ENCODE data around the gene COX6A2.

Gene COX6A2

GRCh38 chr16:31407406-31407805 lies 20.8 kb downstream of the COX6A2 start:
- Histone ChIP-seq H3K4me1 (ENCODE audit: control insufficient read depth, insufficient read depth, low read length) (no peaks in the 10 kb centered on the region), H3K4me3 (ENCODE audit: low read length) (no peak overlapping the region), H3K9ac (ENCODE audit: low read length) (no peak overlapping the region), H3K27ac (ENCODE audit: low read depth, low read length) (no peak overlapping the region), H3K27me3 (ENCODE audit: control insufficient read depth, insufficient read depth, low read length) (peaks cover 3% of the 10 kb centered on the region), H3K36me3 (ENCODE audit: control insufficient read depth, insufficient read depth, low read length) (no peaks in the 10 kb centered on the region)

- Histone ChIP-seq H3K36me3 (ENCODE audit: control insufficient read depth, insufficient read depth, low read length) (no peaks in the 10 kb centered on the region), H3K27ac (ENCODE audit: low read depth, low read length) (no peak overlapping the region), H3K4me3 (ENCODE audit: low read length) (no peak overlapping the region), H3K4me1 (ENCODE audit: control insufficient read depth, insufficient read depth, low read length) (no peaks in the 10 kb centered on the region), H3K27me3 (ENCODE audit: control insufficient read depth, insufficient read depth, low read length) (peaks cover 3% of the 10 kb centered on the region), H3K9ac (ENCODE audit: low read length) (no peak overlapping the region)
Measured at GRCh38 chr16:31404353-31405064, 23.7 kb downstream of the COX6A2 start.

- no peak overlapping the region for H3K27ac ChIP-seq (ENCODE audit: low read depth, low read length)
- no peaks in the 10 kb centered on the region for H3K36me3 ChIP-seq (ENCODE audit: control insufficient read depth, insufficient read depth, low read length)
- H3K4me1 ChIP-seq (ENCODE audit: control insufficient read depth, insufficient read depth, low read length): no peaks in the 10 kb centered on the region
- H3K4me3 ChIP-seq (ENCODE audit: low read length): no peak overlapping the region
- H3K27me3 ChIP-seq (ENCODE audit: control insufficient read depth, insufficient read depth, low read length): peaks cover 3% of the 10 kb centered on the region
- no peak overlapping the region for H3K9ac ChIP-seq (ENCODE audit: low read length)
Measured at GRCh38 chr16:31403590-31404352, 24.4 kb downstream of the COX6A2 start.

GRCh38 chr16:31402687-31403086 lies 25.5 kb downstream of the COX6A2 start:
- Histone ChIP-seq H3K27me3 (ENCODE audit: control insufficient read depth, insufficient read depth, low read length) (no peaks in the 10 kb centered on the region), H3K27ac (ENCODE audit: low read depth, low read length) (no peak overlapping the region), H3K36me3 (ENCODE audit: control insufficient read depth, insufficient read depth, low read length) (no peaks in the 10 kb centered on the region), H3K9ac (ENCODE audit: low read length) (no peak overlapping the region), H3K4me1 (ENCODE audit: control insufficient read depth, insufficient read depth, low read length) (no peaks in the 10 kb centered on the region), H3K4me3 (ENCODE audit: low read length) (no peak overlapping the region)

GRCh38 chr16:31401436-31401835 lies 26.7 kb downstream of the COX6A2 start:
- Histone ChIP-seq H3K9ac (ENCODE audit: low read length) (no peak overlapping the region), H3K27me3 (ENCODE audit: control insufficient read depth, insufficient read depth, low read length) (peaks cover 3% of the 10 kb centered on the region), H3K36me3 (ENCODE audit: control insufficient read depth, insufficient read depth, low read length) (no peaks in the 10 kb centered on the region), H3K4me3 (ENCODE audit: low read length) (no peak overlapping the region), H3K4me1 (ENCODE audit: control insufficient read depth, insufficient read depth, low read length) (no peaks in the 10 kb centered on the region), H3K27ac (ENCODE audit: low read depth, low read length) (no peak overlapping the region)

- no peaks in the 10 kb centered on the region for H3K4me1 ChIP-seq (ENCODE audit: control insufficient read depth, insufficient read depth, low read length)
- H3K36me3 ChIP-seq (ENCODE audit: control insufficient read depth, insufficient read depth, low read length): no peaks in the 10 kb centered on the region
- no peak overlapping the region for H3K27ac ChIP-seq (ENCODE audit: low read depth, low read length)
- no peak overlapping the region for H3K4me3 ChIP-seq (ENCODE audit: low read length)
- H3K27me3 ChIP-seq (ENCODE audit: control insufficient read depth, insufficient read depth, low read length): peaks cover 3% of the 10 kb centered on the region
- H3K9ac ChIP-seq (ENCODE audit: low read length): no peak overlapping the region
Measured at GRCh38 chr16:31400191-31400590, 28.0 kb downstream of the COX6A2 start.

- Histone ChIP-seq H3K9ac (ENCODE audit: low read length) (no peak overlapping the region), H3K27me3 (ENCODE audit: control insufficient read depth, insufficient read depth, low read length) (peaks cover 3% of the 10 kb centered on the region), H3K36me3 (ENCODE audit: control insufficient read depth, insufficient read depth, low read length) (no peaks in the 10 kb centered on the region), H3K4me3 (ENCODE audit: low read length) (no peak overlapping the region), H3K27ac (ENCODE audit: low read depth, low read length) (no peak overlapping the region), H3K4me1 (ENCODE audit: control insufficient read depth, insufficient read depth, low read length) (no peaks in the 10 kb centered on the region)
Measured at GRCh38 chr16:31397701-31398100, 30.5 kb downstream of the COX6A2 start.

- Histone ChIP-seq H3K9ac (ENCODE audit: low read length) (no peak overlapping the region), H3K27me3 (ENCODE audit: control insufficient read depth, insufficient read depth, low read length) (peaks cover 3% of the 10 kb centered on the region), H3K27ac (ENCODE audit: low read depth, low read length) (no peak overlapping the region), H3K4me1 (ENCODE audit: control insufficient read depth, insufficient read depth, low read length) (no peaks in the 10 kb centered on the region), H3K36me3 (ENCODE audit: control insufficient read depth, insufficient read depth, low read length) (no peaks in the 10 kb centered on the region), H3K4me3 (ENCODE audit: low read length) (no peak overlapping the region)
Measured at GRCh38 chr16:31397096-31397660, 31.0 kb downstream of the COX6A2 start.

GRCh38 chr16:31395647-31396046 lies 32.5 kb downstream of the COX6A2 start:
- Histone ChIP-seq H3K36me3 (ENCODE audit: control insufficient read depth, insufficient read depth, low read length) (no peaks in the 10 kb centered on the region), H3K27me3 (ENCODE audit: control insufficient read depth, insufficient read depth, low read length) (peaks cover 3% of the 10 kb centered on the region), H3K9ac (ENCODE audit: low read length) (no peak overlapping the region), H3K27ac (ENCODE audit: low read depth, low read length) (no peak overlapping the region), H3K4me1 (ENCODE audit: control insufficient read depth, insufficient read depth, low read length) (no peaks in the 10 kb centered on the region), H3K4me3 (ENCODE audit: low read length) (no peak overlapping the region)

- Histone ChIP-seq H3K4me1 (ENCODE audit: control insufficient read depth, insufficient read depth, low read length) (no peaks in the 10 kb centered on the region), H3K36me3 (ENCODE audit: control insufficient read depth, insufficient read depth, low read length) (no peaks in the 10 kb centered on the region), H3K9ac (ENCODE audit: low read length) (no peak within 1 kb of the TSS), H3K27me3 (ENCODE audit: control insufficient read depth, insufficient read depth, low read length) (peaks cover 3% of the 10 kb centered on the region), H3K4me3 (ENCODE audit: low read length) (no peak within 1 kb of the TSS), H3K27ac (ENCODE audit: low read depth, low read length) (no peak within 1 kb of the TSS)
Measured at GRCh38 chr16:31393056-31393455, 35.1 kb downstream of the COX6A2 start, which contains the start of gene ITGAD. Gene ITGAD, plus strand, starts transcription at chr16:31393335. Its CDS starts 26 bp downstream, at chr16:31393361.

GRCh38 chr16:31390504-31391041 lies 37.6 kb downstream of the COX6A2 start:
- Histone ChIP-seq H3K9ac (ENCODE audit: low read length) (no peak overlapping the region), H3K27me3 (ENCODE audit: control insufficient read depth, insufficient read depth, low read length) (no peaks in the 10 kb centered on the region), H3K4me1 (ENCODE audit: control insufficient read depth, insufficient read depth, low read length) (no peaks in the 10 kb centered on the region), H3K27ac (ENCODE audit: low read depth, low read length) (no peak overlapping the region), H3K4me3 (ENCODE audit: low read length) (no peak overlapping the region), H3K36me3 (ENCODE audit: control insufficient read depth, insufficient read depth, low read length) (no peaks in the 10 kb centered on the region)

GRCh38 chr16:31388535-31388934 lies 39.6 kb downstream of the COX6A2 start:
- Histone ChIP-seq H3K36me3 (ENCODE audit: control insufficient read depth, insufficient read depth, low read length) (no peaks in the 10 kb centered on the region), H3K4me3 (ENCODE audit: low read length) (no peak overlapping the region), H3K27ac (ENCODE audit: low read depth, low read length) (no peak overlapping the region), H3K4me1 (ENCODE audit: control insufficient read depth, insufficient read depth, low read length) (no peaks in the 10 kb centered on the region), H3K9ac (ENCODE audit: low read length) (no peak overlapping the region), H3K27me3 (ENCODE audit: control insufficient read depth, insufficient read depth, low read length) (no peaks in the 10 kb centered on the region)

Measured in rectal smooth muscle tissue (tissue), 1 donor.